Endothelial cell (in vitro differentiated cells): ENCODE data around the gene SMARCD3. TPM values are rescaled to one million over a fixed set of nuclear protein-coding genes. Genes with fewer than 3 reads are reported as not detected.

Source experiments
- DNase-seq: peaks from one replicate; pipeline ENCODE4 v3.0.0; 2021; ENCODE audit warnings: low spot score
- H3K27ac Mint-ChIP-seq: one replicate; pipeline ENCODE4 v1.8.0; 2021; ENCODE audit warnings: mixed read lengths, inconsistent platforms; ENCODE audit not compliant: unreplicated experiment
- H3K27me3 Mint-ChIP-seq: one replicate; pipeline ENCODE4 v1.8.0; 2021; ENCODE audit warnings: mild to moderate bottlenecking, moderate library complexity, mixed read lengths, inconsistent platforms; ENCODE audit not compliant: unreplicated experiment
- H3K36me3 Mint-ChIP-seq: one replicate; pipeline ENCODE4 v1.8.0; 2021; ENCODE audit warnings: mild to moderate bottlenecking, low read depth, mixed read lengths, inconsistent platforms; ENCODE audit not compliant: unreplicated experiment
- H3K4me1 Mint-ChIP-seq: one replicate; pipeline ENCODE4 v1.8.0; 2021; ENCODE audit warnings: mild to moderate bottlenecking, mixed read lengths, inconsistent platforms; ENCODE audit not compliant: unreplicated experiment
- H3K4me3 Mint-ChIP-seq: one replicate; pipeline ENCODE4 v1.8.0; 2021; ENCODE audit warnings: mild to moderate bottlenecking, mixed read lengths, inconsistent platforms; ENCODE audit not compliant: unreplicated experiment
- H3K9me3 Mint-ChIP-seq: one replicate; pipeline ENCODE4 v1.8.0; 2021; ENCODE audit warnings: mixed read lengths, inconsistent platforms; ENCODE audit not compliant: unreplicated experiment
- CTCF ChIP-seq: fragments of 200-600 bp; sonication (generic); IDR thresholded peaks from one replicate; pipeline ENCODE4 v1.5.0; 2021; ENCODE audit warnings: antibody characterized with exemption; ENCODE audit not compliant: unreplicated experiment
- total RNA-seq: library from RNA; stranded (reverse); fragmentation: NEBNext Ultra II Directional; extraction: Animal tissue kit (Norgen Biotek cat#: 25700); gene quantifications from one replicate; pipeline ENCODE4 v1.2.1, GENCODE V29; 2021; ENCODE audit not compliant: unreplicated experiment

Gene SMARCD3
- total RNA-seq, 1 donor from 2014 or later: 5.4 TPM

GRCh38 chr7:151260471-151260870, 12.0 kb upstream of the SMARCD3 start:
- no peak overlapping the region for H3K4me3 Mint-ChIP-seq
- H3K27me3 Mint-ChIP-seq: peaks cover 14% of the 10 kb centered on the region
- H3K9me3 Mint-ChIP-seq: no peaks in the 10 kb centered on the region

DNA sequence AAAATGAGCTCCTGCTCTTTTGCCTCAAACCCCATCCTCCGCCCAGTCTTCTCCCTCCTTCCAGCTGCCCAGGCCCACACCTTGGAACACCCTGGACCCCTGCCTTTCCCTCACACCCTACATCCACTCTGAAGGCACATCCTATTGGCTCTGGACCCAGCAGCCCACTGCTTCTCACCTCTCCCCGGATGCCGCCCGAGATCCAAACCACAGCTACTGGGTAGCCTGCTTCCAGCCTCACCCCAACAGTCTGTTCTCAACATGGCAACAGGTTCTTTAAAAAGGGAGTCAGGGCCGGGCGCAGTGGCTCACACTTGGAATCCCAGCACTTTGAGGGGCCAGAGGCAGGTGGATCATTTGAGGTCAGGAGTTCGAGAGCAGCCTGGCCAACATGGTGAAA, 9.5 kb upstream of the SMARCD3 start:
- Mint-ChIP-seq H3K4me3 (no peak overlapping the region), H3K27me3 (peaks cover 20% of the 10 kb centered on the region), H3K4me1 (peaks cover 4% of the 10 kb centered on the region), H3K9me3 (no peaks in the 10 kb centered on the region), H3K27ac (no peak overlapping the region), H3K36me3 (peaks cover 10% of the 10 kb centered on the region)
- no peak for TF ChIP-seq CTCF
- no peak for DNase-seq

More at GRCh38 chr7:151260471-151260870, 12.0 kb upstream of the SMARCD3 start:
- no peak for TF ChIP-seq CTCF
- Mint-ChIP-seq H3K27ac (no peak overlapping the region), H3K4me1 (peaks cover 2% of the 10 kb centered on the region), H3K36me3 (peaks cover 4% of the 10 kb centered on the region)
- DNase-seq: no peak

DNA sequence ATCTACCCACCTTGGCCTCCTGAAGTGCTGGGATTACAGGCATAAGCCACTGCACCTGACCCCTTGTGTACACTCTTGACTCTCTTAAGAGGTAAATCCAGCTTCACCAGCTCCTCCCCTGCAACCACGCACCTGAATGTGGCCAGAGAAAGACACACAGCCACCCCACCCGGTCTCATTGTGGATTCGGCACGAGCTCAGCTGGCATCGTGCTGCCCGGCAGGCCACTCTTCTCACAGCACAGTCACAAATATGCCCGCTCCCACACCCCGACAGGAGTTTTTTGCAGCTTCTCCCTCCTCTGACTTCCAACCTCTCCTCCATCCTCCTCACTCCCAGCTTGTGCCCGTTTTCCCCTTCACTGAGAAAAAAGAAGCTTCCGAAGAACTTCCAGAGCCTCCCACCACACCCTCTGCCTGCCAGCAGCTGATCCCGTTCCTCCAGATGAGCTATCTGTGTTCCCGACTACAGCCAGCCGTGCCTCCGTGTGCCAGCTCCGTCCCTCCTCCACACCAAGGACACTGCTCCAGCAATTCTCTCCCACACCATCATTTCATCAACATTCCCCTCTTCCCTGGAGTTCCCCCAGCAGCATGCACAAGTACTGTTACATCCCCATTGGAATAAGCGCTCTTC, 8.0 kb upstream of the SMARCD3 start:
- Mint-ChIP-seq H3K27me3 (peaks cover 27% of the 10 kb centered on the region), H3K4me1 (peaks cover 11% of the 10 kb centered on the region)

DNA sequence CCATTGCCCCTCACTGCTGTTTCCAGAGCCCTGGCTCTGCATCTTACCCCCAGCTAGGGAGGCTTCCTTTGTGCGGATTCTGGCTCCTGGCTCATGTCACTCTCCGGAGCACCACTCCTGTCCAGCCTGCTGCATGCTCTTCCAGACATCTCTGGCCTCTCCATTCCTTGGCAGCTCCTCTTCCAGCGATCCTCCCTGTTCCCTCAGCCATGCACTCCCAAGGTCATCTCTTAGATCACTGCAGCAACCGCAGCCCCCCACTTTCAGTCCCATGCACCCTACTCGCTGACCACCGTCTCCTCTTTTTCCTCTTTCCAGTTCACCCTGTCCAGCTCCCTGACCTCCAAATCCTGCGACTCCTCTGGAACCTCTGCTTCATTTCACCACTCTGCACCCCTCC, 6.9 kb upstream of the SMARCD3 start:
- Mint-ChIP-seq H3K27me3 (peaks cover 36% of the 10 kb centered on the region), H3K9me3 (no peaks in the 10 kb centered on the region), H3K36me3 (peaks cover 10% of the 10 kb centered on the region), H3K4me1 (peaks cover 19% of the 10 kb centered on the region), H3K27ac (no peak overlapping the region), H3K4me3 (peak overlapping the region; percentile 37)
- DNase-seq: no peak
- no peak for TF ChIP-seq CTCF

More for the DNA sequence above, 8.0 kb upstream of the SMARCD3 start:
- no peak for TF ChIP-seq CTCF
- Mint-ChIP-seq H3K36me3 (peaks cover 10% of the 10 kb centered on the region), H3K4me3 (no peak overlapping the region), H3K27ac (peak overlapping the region; percentile 40), H3K9me3 (no peaks in the 10 kb centered on the region)
- DNase-seq: no peak

- H3K4me3 Mint-ChIP-seq: no peak overlapping the region
- TF ChIP-seq CTCF: no peak
Measured at GRCh38 chr7:151254851-151255250, 6.4 kb upstream of the SMARCD3 start.

More at GRCh38 chr7:151254851-151255250, 6.4 kb upstream of the SMARCD3 start:
- no peak for DNase-seq
- Mint-ChIP-seq H3K9me3 (no peaks in the 10 kb centered on the region), H3K4me1 (peaks cover 25% of the 10 kb centered on the region), H3K36me3 (peaks cover 10% of the 10 kb centered on the region), H3K27me3 (peaks cover 41% of the 10 kb centered on the region), H3K27ac (no peak overlapping the region)
